Esophagus (tissue), 2 donors: Measurements from ENCODE around the gene PLEKHG2. TPM values are rescaled to one million over a fixed set of nuclear protein-coding genes. Genes with fewer than 3 reads are reported as not detected.
A peak's percentile ranks its signal among the peaks of the same experiment; 100 is the strongest.

ENCODE experiments used
- H3K27ac ChIP-seq, 2 donors: one replicate each; pipeline ENCODE4 v1.5.1; 2013; ENCODE audit warnings: low read depth in 2 of 2, mild to moderate bottlenecking in 2 of 2, inconsistent platforms in 1 of 2, low read length in 1 of 2, moderate library complexity in 1 of 2
- H3K27me3 ChIP-seq, 2 donors: one replicate each; pipeline ENCODE4 v1.6.1; 2013; ENCODE audit warnings: low read length in 2 of 2, control low read depth in 1 of 2, mild to moderate bottlenecking in 1 of 2; ENCODE audit not compliant: insufficient read depth in 2 of 2, control insufficient read depth in 1 of 2
- H3K36me3 ChIP-seq, 2 donors: one replicate each; pipeline ENCODE4 v1.6.1; 2013; ENCODE audit warnings: low read length in 1 of 2; ENCODE audit not compliant: control insufficient read depth in 2 of 2, insufficient read depth in 2 of 2
- H3K4me1 ChIP-seq, 2 donors: one replicate each; pipeline ENCODE4 v1.6.1; 2013; ENCODE audit warnings: low read length in 1 of 2; ENCODE audit not compliant: control insufficient read depth in 2 of 2, insufficient read depth in 2 of 2
- H3K4me3 ChIP-seq, 2 donors: one replicate each; pipeline ENCODE4 v1.5.1; 2013; ENCODE audit warnings: low read length in 2 of 2, mild to moderate bottlenecking in 2 of 2, low read depth in 1 of 2, moderate library complexity in 1 of 2
- H3K9me3 ChIP-seq, 2 donors: one replicate each; pipeline ENCODE4 v1.6.1; 2013; ENCODE audit warnings: mild to moderate bottlenecking in 2 of 2, low read depth in 1 of 2, low read length in 1 of 2, moderate library complexity in 1 of 2; ENCODE audit not compliant: control insufficient read depth in 2 of 2, insufficient read depth in 1 of 2
- WGBS, 2 donors: extraction: QIAGEN DNeasy Blood & Tissue Kit; methylation state at CpG; one replicate each; pipeline ENCODE4 v1.1.7; 2013; 5-methylcytosine and 5-hydroxymethylcytosine counted together
- polyA plus RNA-seq, 2 donors: library from polyadenylated mRNA; stranded (reverse); fragments of 200-250 nt; gene quantifications; one replicate each; pipeline ENCODE4 v1.2.3, GENCODE V29; 2013
- donor health status: healthy with polysubstance abuse.
- donor health status: Bipolar disorder and iron deficiency.

Gene PLEKHG2
- polyA plus RNA-seq, 2 donors = 3.8 to 9.2 TPM

DNA sequence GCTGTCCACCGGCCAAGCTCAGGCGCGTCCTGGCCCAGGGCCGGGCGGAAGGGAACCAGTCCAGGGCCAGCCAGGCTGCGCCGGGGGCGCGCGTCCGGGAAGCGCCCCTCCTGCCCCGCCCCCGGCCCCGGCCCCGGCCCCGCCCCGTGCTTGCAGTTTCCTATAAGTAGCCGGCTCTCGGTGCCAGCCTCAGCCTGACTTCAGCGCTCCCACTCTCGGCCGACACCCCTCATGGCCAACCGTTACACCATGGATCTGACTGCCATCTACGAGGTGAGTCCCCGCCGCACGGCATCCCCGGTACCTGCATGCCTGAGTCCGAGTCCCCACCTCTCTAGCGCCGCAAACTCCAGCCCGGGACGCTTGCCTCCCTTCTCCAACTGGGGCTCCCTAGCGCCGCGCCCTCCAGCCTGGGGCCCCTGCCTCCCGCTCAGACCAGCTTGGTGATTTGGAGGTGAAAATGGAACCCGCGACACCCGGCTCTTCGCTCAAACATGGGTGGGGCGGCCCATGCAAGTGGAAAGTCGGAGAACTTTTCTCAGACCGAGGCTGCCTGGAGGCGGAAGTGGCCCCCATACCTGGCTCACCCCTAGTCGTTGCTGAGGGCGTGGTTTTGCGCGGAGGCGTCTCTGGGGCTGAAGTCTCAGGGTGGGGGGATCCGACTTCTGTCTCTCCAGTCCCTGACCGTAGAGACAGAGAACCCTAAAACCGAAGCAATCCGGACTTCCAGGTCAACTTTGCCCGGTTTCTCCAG, 5.6 kb upstream of the PLEKHG2 start, which contains the start of gene ZFP36:
TSS of gene ZFP36 (plus strand) at position 192 of the 754 bp plus-strand sequence. CDS start at position 250, 58 bp downstream.
- peaks cover 7 to 11% of the 10 kb centered on the region in 2 donors for H3K36me3 ChIP-seq
- H3K27ac ChIP-seq = peak within 1 kb of the TSS; percentile 99 to 100
- peaks cover 0 to 14% of the 10 kb centered on the region in 2 donors for H3K4me1 ChIP-seq
- H3K27me3 ChIP-seq = no peaks in the 10 kb centered on the region
- H3K9me3 ChIP-seq = no peaks in the 10 kb centered on the region
- 0 to 1% methylated on average over 52 to 56 of the region's 56 CpGs for WGBS, 2 donors
- H3K4me3 ChIP-seq = peak within 1 kb of the TSS; percentile 94

DNA sequence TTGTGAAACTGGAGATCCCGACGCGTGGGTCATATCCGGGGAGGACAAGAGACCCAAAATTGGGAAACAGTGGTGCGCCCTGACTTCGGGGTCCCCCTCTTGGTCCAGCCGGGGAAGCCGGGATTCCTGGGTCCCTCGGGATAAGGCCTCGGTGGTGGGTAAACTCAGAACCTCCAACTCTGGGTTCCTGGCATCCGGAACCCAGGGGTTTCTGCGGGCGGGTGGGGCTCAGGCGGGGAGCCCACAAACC, 5.1 kb upstream of the PLEKHG2 start:
- WGBS, 2 donors = 0% methylated on average over 14 of the region's 14 CpGs
- H3K27me3 ChIP-seq = no peaks in the 10 kb centered on the region
- H3K4me3 ChIP-seq = peak overlapping the region; percentile 94
- H3K4me1 ChIP-seq = peaks cover 0 to 9% of the 10 kb centered on the region in 2 donors
- no peaks in the 10 kb centered on the region for H3K9me3 ChIP-seq
- peak overlapping the region; percentile 99 to 100 for H3K27ac ChIP-seq
- H3K36me3 ChIP-seq = peaks cover 7 to 11% of the 10 kb centered on the region in 2 donors

- peaks cover 0 to 7% of the 10 kb centered on the region in 2 donors for H3K4me1 ChIP-seq
- WGBS, 2 donors = 3 to 6% methylated on average over 40 of the region's 40 CpGs
- H3K27ac ChIP-seq = peak overlapping the region; percentile 99 to 100
- H3K27me3 ChIP-seq = no peaks in the 10 kb centered on the region
- no peaks in the 10 kb centered on the region for H3K9me3 ChIP-seq
- peak overlapping the region; percentile 94 for H3K4me3 ChIP-seq
- H3K36me3 ChIP-seq = peaks cover 7 to 11% of the 10 kb centered on the region in 2 donors
Measured at GRCh38 chr19:39407660-39408391, 4.6 kb upstream of the PLEKHG2 start.

GRCh38 chr19:39408392-39409207, 3.9 kb upstream of the PLEKHG2 start:
- peaks cover 0 to 7% of the 10 kb centered on the region in 2 donors for H3K4me1 ChIP-seq
- peaks cover 7 to 11% of the 10 kb centered on the region in 2 donors for H3K36me3 ChIP-seq
- H3K4me3 ChIP-seq = peak overlapping the region; percentile 94
- H3K9me3 ChIP-seq = no peaks in the 10 kb centered on the region
- H3K27me3 ChIP-seq = no peaks in the 10 kb centered on the region
- peak overlapping the region; percentile 99 to 100 for H3K27ac ChIP-seq
- 9 to 24% methylated on average over 20 of the region's 20 CpGs for WGBS, 2 donors

DNA sequence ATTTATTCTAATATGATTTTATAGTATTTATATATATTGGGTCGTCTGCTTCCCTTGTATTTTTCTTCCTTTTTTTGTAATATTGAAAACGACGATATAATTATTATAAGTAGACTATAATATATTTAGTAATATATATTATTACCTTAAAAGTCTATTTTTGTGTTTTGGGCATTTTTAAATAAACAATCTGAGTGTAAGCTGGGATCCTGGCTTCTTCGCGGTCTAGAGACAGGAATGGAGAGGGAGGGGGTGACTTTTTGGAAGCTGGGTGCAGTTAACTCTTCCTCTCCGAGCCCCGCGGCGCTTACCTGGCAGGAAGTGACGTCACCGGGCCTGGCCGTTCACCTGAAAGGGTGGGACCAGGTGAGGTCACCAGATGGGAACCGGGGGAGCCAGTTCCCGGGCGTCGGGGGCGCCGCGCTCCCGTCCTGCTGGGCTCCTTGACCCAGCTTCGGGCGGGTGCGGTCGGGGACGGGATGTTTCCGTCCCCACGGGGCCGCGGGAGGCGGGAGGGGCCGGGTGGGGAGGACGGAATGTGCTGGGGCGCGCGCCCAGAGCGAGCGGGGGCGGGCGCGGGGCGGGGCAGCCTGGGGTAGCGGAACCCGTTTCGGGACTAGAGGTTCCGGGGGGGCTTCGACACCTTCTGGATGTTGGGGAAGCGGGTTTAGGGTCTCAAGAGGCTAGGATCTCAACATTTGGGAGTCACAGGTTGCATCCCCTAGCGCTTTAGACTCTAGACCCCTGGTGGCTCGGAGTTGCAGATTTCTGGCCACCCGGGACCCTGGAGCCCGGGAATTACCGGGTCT, 3.1 kb upstream of the PLEKHG2 start:
- peaks cover 0 to 7% of the 10 kb centered on the region in 2 donors for H3K4me1 ChIP-seq

GRCh38 chr19:39410017-39410830, 2.2 kb upstream of the PLEKHG2 start:
- Histone ChIP-seq H3K27me3 (no peaks in the 10 kb centered on the region), H3K9me3 (no peaks in the 10 kb centered on the region), H3K4me3 (peak overlapping the region; percentile 40 to 94), H3K4me1 (peaks cover 4 to 7% of the 10 kb centered on the region in 2 donors), H3K27ac (peak overlapping the region; percentile 100), H3K36me3 (peaks cover 7 to 11% of the 10 kb centered on the region in 2 donors)
- WGBS, 2 donors = 2 to 3% methylated on average over 31 to 35 of the region's 35 CpGs

More for the DNA sequence above, 3.1 kb upstream of the PLEKHG2 start:
- 0 to 1% methylated on average over 51 to 52 of the region's 52 CpGs for WGBS, 2 donors
- Histone ChIP-seq H3K4me3 (peak overlapping the region; percentile 43 to 94), H3K27me3 (no peaks in the 10 kb centered on the region), H3K27ac (peak overlapping the region; percentile 100), H3K36me3 (peaks cover 7 to 11% of the 10 kb centered on the region in 2 donors), H3K9me3 (no peaks in the 10 kb centered on the region)

DNA sequence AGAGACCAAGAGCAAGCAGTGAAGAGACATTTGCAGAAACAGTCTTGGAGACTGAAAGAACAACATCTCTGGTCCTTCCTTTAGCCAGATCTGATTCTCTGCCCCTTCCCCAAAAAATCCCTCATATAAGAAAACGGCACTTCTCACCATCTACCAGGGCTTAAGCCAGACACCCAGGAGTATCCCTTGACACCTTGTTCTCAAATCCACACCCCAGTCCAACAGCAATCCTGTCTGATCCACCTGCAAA, 1.7 kb upstream of the PLEKHG2 start:
- Histone ChIP-seq H3K27ac (peak overlapping the region; percentile 100), H3K4me1 (peaks cover 5 to 7% of the 10 kb centered on the region in 2 donors), H3K4me3 (peak overlapping the region; percentile 40 to 94), H3K36me3 (peaks cover 7 to 11% of the 10 kb centered on the region in 2 donors), H3K27me3 (no peaks in the 10 kb centered on the region), H3K9me3 (no peaks in the 10 kb centered on the region)
- WGBS, 2 donors = 35 to 40% methylated on average over 1 of the region's 1 CpG

- Histone ChIP-seq H3K27me3 (no peaks in the 10 kb centered on the region), H3K4me1 (peaks cover 5 to 7% of the 10 kb centered on the region in 2 donors), H3K4me3 (peak overlapping the region in 1 of 2 donors; percentile 94), H3K27ac (peak overlapping the region; percentile 100), H3K9me3 (no peaks in the 10 kb centered on the region), H3K36me3 (peaks cover 7 to 11% of the 10 kb centered on the region in 2 donors)
- WGBS, 2 donors = 9 to 15% methylated on average over 9 of the region's 9 CpGs
Measured at GRCh38 chr19:39411081-39411831, 1.2 kb upstream of the PLEKHG2 start.
